Breast epithelium (tissue), 3 donors: ENCODE data around the gene CELF5.

Experiments used
- POLR2A ChIP-seq: fragments of 450-650 bp; IDR thresholded peaks from one replicate; pipeline ENCODE4 v1.6.1; 2016; ENCODE audit warnings: antibody characterized with exemption, mild to moderate bottlenecking, moderate library complexity
- TF ChIP-seq, protein P1 (sequence below), 3 donors: fragments of 450-650 bp; IDR thresholded peaks; one replicate each; pipeline ENCODE4 v1.5.1; 2016 to 2017; ENCODE audit warnings: antibody characterized with exemption in 3 of 3, mild to moderate bottlenecking in 3 of 3, moderate library complexity in 3 of 3

GRCh38 chr19:3194106-3195087 lies 30.1 kb upstream of the CELF5 start:
- TF ChIP-seq, protein P1, sequence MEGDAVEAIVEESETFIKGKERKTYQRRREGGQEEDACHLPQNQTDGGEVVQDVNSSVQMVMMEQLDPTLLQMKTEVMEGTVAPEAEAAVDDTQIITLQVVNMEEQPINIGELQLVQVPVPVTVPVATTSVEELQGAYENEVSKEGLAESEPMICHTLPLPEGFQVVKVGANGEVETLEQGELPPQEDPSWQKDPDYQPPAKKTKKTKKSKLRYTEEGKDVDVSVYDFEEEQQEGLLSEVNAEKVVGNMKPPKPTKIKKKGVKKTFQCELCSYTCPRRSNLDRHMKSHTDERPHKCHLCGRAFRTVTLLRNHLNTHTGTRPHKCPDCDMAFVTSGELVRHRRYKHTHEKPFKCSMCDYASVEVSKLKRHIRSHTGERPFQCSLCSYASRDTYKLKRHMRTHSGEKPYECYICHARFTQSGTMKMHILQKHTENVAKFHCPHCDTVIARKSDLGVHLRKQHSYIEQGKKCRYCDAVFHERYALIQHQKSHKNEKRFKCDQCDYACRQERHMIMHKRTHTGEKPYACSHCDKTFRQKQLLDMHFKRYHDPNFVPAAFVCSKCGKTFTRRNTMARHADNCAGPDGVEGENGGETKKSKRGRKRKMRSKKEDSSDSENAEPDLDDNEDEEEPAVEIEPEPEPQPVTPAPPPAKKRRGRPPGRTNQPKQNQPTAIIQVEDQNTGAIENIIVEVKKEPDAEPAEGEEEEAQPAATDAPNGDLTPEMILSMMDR (IDR thresholded peaks at IDR 0.05): no peak
- no peak for TF ChIP-seq POLR2A
